ENCODE data around the gene HPSE.

DNA sequence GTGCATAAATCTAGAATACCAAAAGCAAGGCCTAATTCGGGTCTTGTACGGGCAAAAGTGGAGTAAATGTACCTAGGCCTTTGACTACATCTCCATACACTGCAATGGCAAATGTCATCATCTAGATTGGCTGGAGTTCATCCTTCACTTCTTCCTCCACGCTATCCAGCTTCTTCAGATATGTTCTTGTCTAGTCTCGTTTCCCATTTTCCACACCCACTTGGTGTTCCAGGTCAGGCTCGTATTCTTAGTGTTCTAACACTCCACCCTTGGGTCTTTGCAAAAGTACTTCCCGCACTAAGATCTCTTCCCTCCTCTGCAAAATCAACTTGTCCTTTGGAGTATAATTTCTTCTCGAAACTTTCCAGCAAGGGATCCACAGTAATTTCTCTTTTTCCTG lies 51.5 kb downstream of the HPSE start:
- TF ChIP-seq, protein P1, sequence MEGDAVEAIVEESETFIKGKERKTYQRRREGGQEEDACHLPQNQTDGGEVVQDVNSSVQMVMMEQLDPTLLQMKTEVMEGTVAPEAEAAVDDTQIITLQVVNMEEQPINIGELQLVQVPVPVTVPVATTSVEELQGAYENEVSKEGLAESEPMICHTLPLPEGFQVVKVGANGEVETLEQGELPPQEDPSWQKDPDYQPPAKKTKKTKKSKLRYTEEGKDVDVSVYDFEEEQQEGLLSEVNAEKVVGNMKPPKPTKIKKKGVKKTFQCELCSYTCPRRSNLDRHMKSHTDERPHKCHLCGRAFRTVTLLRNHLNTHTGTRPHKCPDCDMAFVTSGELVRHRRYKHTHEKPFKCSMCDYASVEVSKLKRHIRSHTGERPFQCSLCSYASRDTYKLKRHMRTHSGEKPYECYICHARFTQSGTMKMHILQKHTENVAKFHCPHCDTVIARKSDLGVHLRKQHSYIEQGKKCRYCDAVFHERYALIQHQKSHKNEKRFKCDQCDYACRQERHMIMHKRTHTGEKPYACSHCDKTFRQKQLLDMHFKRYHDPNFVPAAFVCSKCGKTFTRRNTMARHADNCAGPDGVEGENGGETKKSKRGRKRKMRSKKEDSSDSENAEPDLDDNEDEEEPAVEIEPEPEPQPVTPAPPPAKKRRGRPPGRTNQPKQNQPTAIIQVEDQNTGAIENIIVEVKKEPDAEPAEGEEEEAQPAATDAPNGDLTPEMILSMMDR (conservative IDR thresholded peaks at IDR 0.05 in 1 of 2, IDR thresholded peaks at IDR 0.05 in 1 of 2; ENCODE audit: extremely low read depth in 1 of 2, insufficient read depth in 1 of 2, low read depth in 1 of 2, low read length in 2 of 2): no peak
- no peak for TF ChIP-seq EZH2 (IDR thresholded peaks at IDR 0.05; ENCODE audit: borderline replicate concordance, low read length)
